H1 (cell line): Measurements from ENCODE around the gene ZFR. TPM values are rescaled to one million over a fixed set of nuclear protein-coding genes. Genes with fewer than 3 reads are reported as not detected.

Source experiments
- CTCF ChIA-PET: fragments of 300-600 bp; sonication (Branson Sonifier 250); formaldehyde crosslinking; loops from one replicate; lab custom pipeline; 2021; ENCODE audit not compliant: partially characterized antibody; lab: Charles Lee
- POLR2A ChIA-PET: fragments of 300-600 bp; sonication (Branson Sonifier 250); formaldehyde crosslinking; loops from one replicate; lab custom pipeline; 2021; ENCODE audit warnings: inconsistent platforms; ENCODE audit not compliant: partially characterized antibody; lab: Charles Lee
- DNase-seq, 2 experiments: peaks; one replicate each; pipeline versions ENCODE4 v3.0.0 to v3.0.0-alpha.2; 2010 to 2022; ENCODE audit warnings: low spot score in 2 of 2, low read depth in 1 of 2, mixed read lengths in 1 of 2
- FAIRE-seq: peaks from 2 replicates; lab custom pipeline; 2011; peaks lifted over from hg19 to GRCh38; lab: Jason Lieb, UNC
- H2AFZ ChIP-seq: 2 replicates; pipeline ENCODE4 v1.8.1; 2012; ENCODE audit warnings: low read length, inconsistent platforms
- H2AK5ac ChIP-seq: 2 replicates; pipeline ENCODE4 v1.6.1; 2013; ENCODE audit warnings: low read depth, low read length
- H2BK120ac ChIP-seq: replicated peaks from 2 replicates; pipeline ENCODE3; 2013; ENCODE audit warnings: low read depth, low read length, inconsistent platforms
- H2BK12ac ChIP-seq: 2 replicates; pipeline ENCODE4 v1.6.1; 2013; ENCODE audit warnings: low read depth, low read length
- H2BK15ac ChIP-seq: 2 replicates; pipeline ENCODE4 v1.6.1; 2013; ENCODE audit warnings: low read length
- H2BK20ac ChIP-seq: 2 replicates; pipeline ENCODE4 v1.6.1; 2013; ENCODE audit warnings: low read length
- H2BK5ac ChIP-seq: 2 replicates; pipeline ENCODE4 v1.6.1; 2013; ENCODE audit warnings: low read depth, low read length
- H3K14ac ChIP-seq: 2 replicates; pipeline ENCODE4 v1.6.1; 2013; ENCODE audit warnings: inconsistent platforms; ENCODE audit not compliant: insufficient read length
- H3K18ac ChIP-seq: 2 replicates; pipeline ENCODE4 v1.6.1; 2013; ENCODE audit warnings: low read length; ENCODE audit errors: extremely low read depth
- H3K23ac ChIP-seq: 2 replicates; pipeline ENCODE4 v1.6.1; 2013; ENCODE audit warnings: inconsistent platforms; ENCODE audit not compliant: insufficient read length
- H3K23me2 ChIP-seq: 2 replicates; pipeline ENCODE4 v1.6.1; 2013; ENCODE audit warnings: low read depth, low read length
- H3K27ac ChIP-seq: 2 replicates; pipeline ENCODE4 v1.6.1; 2011; ENCODE audit warnings: low read depth, low read length, inconsistent platforms
- H3K27me3 ChIP-seq, 4 experiments: replicated peaks in 1 of 4; 1 replicate in 1 of 4; 2 replicates in 3 of 4; pipeline versions ENCODE4 v1.6.1 to v1.8.1; 2011 to 2013; ENCODE audit warnings: low read length in 3 of 4, mild to moderate bottlenecking in 3 of 4, inconsistent platforms in 2 of 4, mixed read lengths in 2 of 4, moderate library complexity in 1 of 4; ENCODE audit not compliant: control insufficient read depth in 3 of 4, insufficient read depth in 3 of 4; ENCODE audit errors: extremely low read depth in 1 of 4
- H3K36me3 ChIP-seq, 4 experiments: 2 replicates each; pipeline versions ENCODE4 v1.6.1 to v1.8.1; 2011 to 2013; ENCODE audit warnings: mild to moderate bottlenecking in 4 of 4, low read length in 3 of 4, moderate library complexity in 2 of 4, control low read depth in 1 of 4, inconsistent platforms in 1 of 4; ENCODE audit not compliant: insufficient read depth in 4 of 4, control insufficient read depth in 2 of 4
- H3K4ac ChIP-seq: replicated peaks from 2 replicates; pipeline ENCODE3; 2013; ENCODE audit warnings: low read length, low read depth, mixed read lengths, inconsistent platforms; ENCODE audit not compliant: insufficient read length
- H3K4me1 ChIP-seq, 4 experiments: replicated peaks in 1 of 4; 1 replicate in 1 of 4; 2 replicates in 3 of 4; pipeline versions ENCODE4 v1.6.1 to v1.8.1; 2011 to 2013; ENCODE audit warnings: low read length in 3 of 4, inconsistent platforms in 2 of 4, mixed read lengths in 1 of 4; ENCODE audit not compliant: insufficient read depth in 4 of 4, control insufficient read depth in 3 of 4
- H3K4me2 ChIP-seq, 2 experiments: 2 replicates each; pipeline versions ENCODE4 v1.6.1 to v1.8.1; 2011 to 2013; ENCODE audit warnings: low read depth in 2 of 2, low read length in 2 of 2, control low read depth in 1 of 2, inconsistent platforms in 1 of 2, mild to moderate bottlenecking in 1 of 2; ENCODE audit not compliant: insufficient read depth in 1 of 2
- H3K4me3 ChIP-seq, 4 experiments: fragments of 200-600, 300-600 bp in 1 of 4; sonication (generic), shearing (Covaris generic), sonication (Bioruptor Twin) in 1 of 4; 2 replicates each; pipeline versions ENCODE4 v1.5.1 to v1.8.1; 2011 to 2016; ENCODE audit warnings: low read length in 4 of 4, low read depth in 3 of 4, control low read depth in 2 of 4, inconsistent platforms in 2 of 4, mild to moderate bottlenecking in 2 of 4, mixed read lengths in 1 of 4, moderate library complexity in 1 of 4; ENCODE audit not compliant: insufficient read depth in 2 of 4; ENCODE audit errors: extremely low read depth in 1 of 4
- H3K56ac ChIP-seq: replicated peaks from 2 replicates; pipeline ENCODE3; 2013; ENCODE audit warnings: low read depth, mild to moderate bottlenecking, mixed read lengths, low read length, inconsistent platforms; ENCODE audit not compliant: insufficient read length
- H3K79me1 ChIP-seq: 2 replicates; pipeline ENCODE4 v1.6.1; 2013; ENCODE audit warnings: low read depth, low read length, control low read depth
- H3K79me2 ChIP-seq, 2 experiments: 2 replicates each; pipeline versions ENCODE4 v1.6.1 to v1.8.1; 2012 to 2013; ENCODE audit warnings: low read length in 2 of 2, mild to moderate bottlenecking in 2 of 2, inconsistent platforms in 1 of 2; ENCODE audit not compliant: insufficient read depth in 2 of 2, control insufficient read depth in 1 of 2
- H3K9ac ChIP-seq, 4 experiments: replicated peaks in 1 of 4; 1 replicate in 1 of 4; 2 replicates in 3 of 4; pipeline versions ENCODE4 v1.6.1 to v1.8.1; 2011 to 2013; ENCODE audit warnings: low read depth in 3 of 4, low read length in 3 of 4, control low read depth in 2 of 4, mild to moderate bottlenecking in 2 of 4, moderate library complexity in 2 of 4, inconsistent platforms in 1 of 4; ENCODE audit errors: extremely low read depth in 1 of 4
- H3K9me3 ChIP-seq, 2 experiments: 2 replicates each; pipeline versions ENCODE4 v1.6.1 to v1.8.1; 2012 to 2013; ENCODE audit warnings: mild to moderate bottlenecking in 2 of 2, moderate library complexity in 2 of 2, control low read depth in 1 of 2, inconsistent platforms in 1 of 2, low read depth in 1 of 2, low read length in 1 of 2, mixed read lengths in 1 of 2; ENCODE audit not compliant: insufficient read depth in 2 of 2
- H4K20me1 ChIP-seq, 2 experiments: replicated peaks in 1 of 2; 2 replicates each; pipeline versions ENCODE3 to v1.8.1; 2011 to 2013; ENCODE audit warnings: inconsistent platforms in 2 of 2, low read length in 2 of 2, mild to moderate bottlenecking in 1 of 2; ENCODE audit not compliant: insufficient read depth in 2 of 2, control insufficient read depth in 1 of 2
- H4K5ac ChIP-seq: 2 replicates; pipeline ENCODE4 v1.6.1; 2013; ENCODE audit warnings: low read length, low read depth, mixed read lengths, inconsistent platforms; ENCODE audit not compliant: insufficient read length
- H4K8ac ChIP-seq: 2 replicates; pipeline ENCODE4 v1.8.0; 2013; ENCODE audit warnings: mild to moderate bottlenecking, moderate library complexity, low read length, inconsistent platforms; ENCODE audit not compliant: insufficient read depth; ENCODE audit errors: extremely low read depth
- H4K91ac ChIP-seq: replicated peaks from 2 replicates; pipeline ENCODE3; 2013; ENCODE audit warnings: low read length, mixed read lengths, inconsistent platforms; ENCODE audit not compliant: insufficient read length
- ATF3 ChIP-seq: IDR thresholded peaks from 2 replicates; pipeline ENCODE4 v1.6.1; 2011; ENCODE audit warnings: low read depth, mild to moderate bottlenecking, low read length; ENCODE audit not compliant: insufficient read depth
- BCL11A ChIP-seq, 2 experiments: IDR thresholded peaks; one replicate each; pipeline ENCODE4 v1.6.1; 2011; ENCODE audit warnings: low read depth in 2 of 2, low read length in 2 of 2, mild to moderate bottlenecking in 2 of 2
- CBX5 ChIP-seq: fragments of 300-800, 300-1000 bp; sonication (generic); IDR thresholded peaks from 2 replicates; pipeline ENCODE4 v1.7.1; 2016; ENCODE audit warnings: antibody characterized with exemption, low read length, low read depth
- CREB1 ChIP-seq: IDR thresholded peaks from 2 replicates; pipeline ENCODE4 v1.6.1; 2012; ENCODE audit warnings: inconsistent platforms
- JUN ChIP-seq: IDR thresholded peaks from 2 replicates; pipeline ENCODE4 v1.6.1; 2011; ENCODE audit warnings: low read depth, mild to moderate bottlenecking, improper control_type of control experiment, low read length
- JUND ChIP-seq: IDR thresholded peaks from 2 replicates; pipeline ENCODE4 v1.6.1; 2011; ENCODE audit warnings: mild to moderate bottlenecking, improper control_type of control experiment, low read length
- MAFK ChIP-seq: IDR thresholded peaks from 2 replicates; pipeline ENCODE4 v1.6.1; 2012; ENCODE audit warnings: low read depth, mild to moderate bottlenecking, improper control_type of control experiment, low read length
- NRF1 ChIP-seq: IDR thresholded peaks from 2 replicates; pipeline ENCODE4 v1.6.1; 2011; ENCODE audit warnings: mild to moderate bottlenecking, low read depth, low read length, improper control_type of control experiment
- RAD21 ChIP-seq, 2 experiments: IDR thresholded peaks in 1 of 2; conservative IDR thresholded peaks in 1 of 2; 2 replicates each; pipeline ENCODE4 v1.6.1; 2011; ENCODE audit warnings: low read depth in 2 of 2, low read length in 2 of 2, improper control_type of control experiment in 1 of 2, inconsistent platforms in 1 of 2, mild to moderate bottlenecking in 1 of 2, moderate library complexity in 1 of 2
- SAP30 ChIP-seq: fragments of 300-600 bp; sonication (generic); IDR thresholded peaks from 2 replicates; pipeline ENCODE4 v1.7.1; 2012; ENCODE audit warnings: low read length, moderate library complexity, mild to moderate bottlenecking, inconsistent platforms; ENCODE audit not compliant: insufficient read depth, insufficient replicate concordance
- SP1 ChIP-seq: IDR thresholded peaks from 2 replicates; pipeline ENCODE4 v1.6.1; 2011; ENCODE audit warnings: low read depth, low read length
- USF2 ChIP-seq: IDR thresholded peaks from 2 replicates; pipeline ENCODE4 v1.6.1; 2011; ENCODE audit warnings: low read length, improper control_type of control experiment
- WGBS, 2 experiments: shearing (Covaris generic) in 1 of 2; methylation state at CpG; one replicate each; pipeline versions ENCODE4 v1.1.6 to v1.1.7; 2013 to 2015; ENCODE audit warnings: low lambda C conversion rate in 2 of 2, mixed read lengths in 2 of 2, inconsistent platforms in 1 of 2, low coverage in 1 of 2, missing lambda C conversion rate in 1 of 2; ENCODE audit not compliant: insufficient replicate concordance in 2 of 2, insufficient coverage in 1 of 2, insufficient read length in 1 of 2; ENCODE audit errors: extremely low coverage in 1 of 2, missing lambda C conversion rate in 1 of 2; 5-methylcytosine and 5-hydroxymethylcytosine counted together
- polyA plus RNA-seq, 7 experiments: library from polyadenylated mRNA; depleted of rRNA in 3 of 7; stranded (reverse) in 5 of 7; unstranded in 2 of 7; fragments of >200 nt in 5 of 7; fragments of 200-250 nt in 2 of 7; gene quantifications; 1 replicate in 5 of 7; 2 replicates in 1 of 7; 4 replicates in 1 of 7; pipeline versions ENCODE4 v1.2.1 to v1.2.3, GENCODE V29; 2011 to 2013; ENCODE audit warnings: missing spikeins in 2 of 7, mixed read lengths in 2 of 7
- total RNA-seq: library from RNA; stranded (reverse); fragmentation: NEBNext Ultra II Directional; extraction: Animal tissue kit (Norgen Biotek cat#: 25700); gene quantifications from 2 replicates; pipeline ENCODE4 v1.2.1, GENCODE V29; 2021

ZFR gene
- total and polyA plus RNA-seq, 2 of the 8 experiments (the other 6 are each of a cell fraction or from before 2014, with no cell fraction given) = 68.8 to 92.7 TPM

GRCh38 chr5:32446630-32447029, 2.1 kb upstream of the ZFR start:
- no peak overlapping the region for H2BK12ac ChIP-seq
- DNase-seq = no peak
- peaks cover 0 to 10% (median 3%) of the 10 kb centered on the region in 4 experiments; a peak in 5 of 7 replicates for H3K4me1 ChIP-seq
- no peak overlapping the region for H2BK20ac ChIP-seq
- no peak overlapping the region for H3K27ac ChIP-seq
- H3K79me2 ChIP-seq = peaks cover 0 to 20% of the 10 kb centered on the region in 2 experiments; a peak in 3 of 4 replicates
- FAIRE-seq = no peak
- no peaks in the 10 kb centered on the region for H3K79me1 ChIP-seq
- ChIA-PET CTCF (interaction anchor here (0.6 to 1.3 kb wide), 3 partner anchors 27 to 127 kb away, joined by 3 to 4 read pairs (median 3); no protein-coding TSS in a partner anchor), POLR2A (interaction anchor here (0.6 kb wide), 2 partner anchors 159 to 289 kb away, joined by 3 read pairs; no protein-coding TSS in a partner anchor)
- H3K4ac ChIP-seq = no peak overlapping the region
- H4K20me1 ChIP-seq = peaks cover 10 to 13% of the 10 kb centered on the region in 2 experiments
- H3K9me3 ChIP-seq = no peaks in the 10 kb centered on the region
- peaks cover 12% of the 10 kb centered on the region for H3K23me2 ChIP-seq
- H3K36me3 ChIP-seq = peaks cover 0 to 3% (median 0%) of the 10 kb centered on the region in 4 experiments; a peak in 1 of 8 replicates
- peaks cover 0 to 10% (median 8%) of the 10 kb centered on the region in 4 experiments; a peak in 5 of 7 replicates for H3K27me3 ChIP-seq
- H2BK15ac ChIP-seq = no peak overlapping the region
- H4K8ac ChIP-seq = no peak overlapping the region
- H2AFZ ChIP-seq = no peak overlapping the region
- H3K18ac ChIP-seq = no peak overlapping the region
- H3K56ac ChIP-seq = no peak overlapping the region
- no peak overlapping the region for H4K91ac ChIP-seq
- peak overlapping the region in 1 of 4 experiments; percentile 11; a peak in 1 of 7 replicates for H3K9ac ChIP-seq
- no peak overlapping the region for H3K4me3 ChIP-seq
- H2AK5ac ChIP-seq = no peak overlapping the region
- 87% methylated on average over 5 of the region's 5 CpGs; no CpG with 5 or more reads in 1 of the 2 experiments for WGBS, 2 experiments
- no peak overlapping the region for H2BK5ac ChIP-seq
- H3K23ac ChIP-seq = no peak overlapping the region
- H4K5ac ChIP-seq = no peak overlapping the region
- no peak overlapping the region for H3K14ac ChIP-seq
- no peak overlapping the region for H2BK120ac ChIP-seq
- no peak overlapping the region for H3K4me2 ChIP-seq
- TF ChIP-seq CREB1 (no peak), RAD21 (IDR thresholded peaks at IDR 0.05 in 1 of 2, conservative IDR thresholded peaks at IDR 0.05 in 1 of 2; ENCODE audit: low read depth in 2 of 2, low read length in 2 of 2) (no peak), SP1 (no peak), CBX5 (no peak), BCL11A (IDR thresholded peaks at IDR 0.05; ENCODE audit: low read depth in 2 of 2, low read length in 2 of 2) (no peak), USF2 (no peak), ATF3 (no peak), JUN (no peak), MAFK (no peak), JUND (no peak), SAP30 (no peak), NRF1 (no peak)
